ENCODE data around the gene PROCR.

DNA sequence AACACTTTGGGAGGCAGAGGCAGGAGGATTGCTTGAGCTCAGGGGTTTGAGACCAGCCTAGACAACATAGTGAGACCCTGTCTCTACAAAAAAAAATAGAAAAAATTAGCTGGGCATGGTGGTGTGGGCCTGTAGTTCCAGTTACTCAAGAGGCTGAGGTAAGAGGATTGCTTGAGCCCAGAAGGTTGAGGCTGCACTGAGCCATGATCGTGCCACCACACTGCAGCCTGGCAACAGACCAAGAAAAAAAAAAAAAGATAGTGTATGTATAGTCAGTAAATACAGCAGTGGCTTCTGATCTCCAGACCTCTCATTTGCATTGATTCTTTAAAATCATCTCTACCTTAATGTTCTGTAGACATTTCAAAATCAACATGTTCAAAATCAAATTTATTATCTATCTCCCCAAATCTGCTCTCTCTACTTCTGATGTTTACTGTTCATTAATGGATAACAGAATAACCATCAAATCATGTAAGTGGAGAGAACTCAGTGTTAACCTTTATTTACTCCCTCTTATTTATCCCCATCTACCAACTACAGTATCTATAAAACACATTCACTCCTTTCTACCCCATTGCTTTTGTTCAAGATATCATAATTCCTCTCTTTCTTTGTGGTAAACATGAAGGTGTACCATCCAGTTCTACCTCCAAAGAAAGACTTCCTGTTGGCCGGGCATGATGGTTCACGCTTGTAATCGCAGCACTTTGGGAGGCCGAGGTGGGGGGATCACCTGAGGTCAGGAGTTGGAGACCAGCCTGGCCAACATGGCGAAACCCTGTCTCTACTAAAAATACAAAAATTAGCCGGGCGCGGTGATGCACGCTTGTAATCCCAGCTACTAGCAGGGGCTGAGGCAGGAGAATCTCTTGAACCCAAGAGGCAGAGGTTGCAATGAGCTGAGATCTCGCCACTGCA is 7.7 kb downstream of the PROCR start:
- TF ChIP-seq EZH2phosphoT487 (IDR thresholded peaks at IDR 0.05; ENCODE audit: borderline replicate concordance): no peak
- TF ChIP-seq POLR2AphosphoS5 (IDR thresholded peaks at IDR 0.05; ENCODE audit: low read depth, low read length): no peak
- no peak for TF ChIP-seq FOSL1 (IDR thresholded peaks at IDR 0.05; ENCODE audit: low read depth)
- TF ChIP-seq, protein P1, sequence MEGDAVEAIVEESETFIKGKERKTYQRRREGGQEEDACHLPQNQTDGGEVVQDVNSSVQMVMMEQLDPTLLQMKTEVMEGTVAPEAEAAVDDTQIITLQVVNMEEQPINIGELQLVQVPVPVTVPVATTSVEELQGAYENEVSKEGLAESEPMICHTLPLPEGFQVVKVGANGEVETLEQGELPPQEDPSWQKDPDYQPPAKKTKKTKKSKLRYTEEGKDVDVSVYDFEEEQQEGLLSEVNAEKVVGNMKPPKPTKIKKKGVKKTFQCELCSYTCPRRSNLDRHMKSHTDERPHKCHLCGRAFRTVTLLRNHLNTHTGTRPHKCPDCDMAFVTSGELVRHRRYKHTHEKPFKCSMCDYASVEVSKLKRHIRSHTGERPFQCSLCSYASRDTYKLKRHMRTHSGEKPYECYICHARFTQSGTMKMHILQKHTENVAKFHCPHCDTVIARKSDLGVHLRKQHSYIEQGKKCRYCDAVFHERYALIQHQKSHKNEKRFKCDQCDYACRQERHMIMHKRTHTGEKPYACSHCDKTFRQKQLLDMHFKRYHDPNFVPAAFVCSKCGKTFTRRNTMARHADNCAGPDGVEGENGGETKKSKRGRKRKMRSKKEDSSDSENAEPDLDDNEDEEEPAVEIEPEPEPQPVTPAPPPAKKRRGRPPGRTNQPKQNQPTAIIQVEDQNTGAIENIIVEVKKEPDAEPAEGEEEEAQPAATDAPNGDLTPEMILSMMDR (IDR thresholded peaks at IDR 0.05 in 2 of 3, conservative IDR thresholded peaks at IDR 0.05 in 1 of 3; ENCODE audit: borderline replicate concordance in 1 of 3, insufficient read depth in 1 of 3, low read depth in 2 of 3, low read length in 2 of 3): no peak
- TF ChIP-seq EZH2 (IDR thresholded peaks at IDR 0.05): no peak
- TF ChIP-seq, protein P2, sequence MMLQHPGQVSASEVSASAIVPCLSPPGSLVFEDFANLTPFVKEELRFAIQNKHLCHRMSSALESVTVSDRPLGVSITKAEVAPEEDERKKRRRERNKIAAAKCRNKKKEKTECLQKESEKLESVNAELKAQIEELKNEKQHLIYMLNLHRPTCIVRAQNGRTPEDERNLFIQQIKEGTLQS (IDR thresholded peaks at IDR 0.05): no peak
- TF ChIP-seq, protein P3, sequence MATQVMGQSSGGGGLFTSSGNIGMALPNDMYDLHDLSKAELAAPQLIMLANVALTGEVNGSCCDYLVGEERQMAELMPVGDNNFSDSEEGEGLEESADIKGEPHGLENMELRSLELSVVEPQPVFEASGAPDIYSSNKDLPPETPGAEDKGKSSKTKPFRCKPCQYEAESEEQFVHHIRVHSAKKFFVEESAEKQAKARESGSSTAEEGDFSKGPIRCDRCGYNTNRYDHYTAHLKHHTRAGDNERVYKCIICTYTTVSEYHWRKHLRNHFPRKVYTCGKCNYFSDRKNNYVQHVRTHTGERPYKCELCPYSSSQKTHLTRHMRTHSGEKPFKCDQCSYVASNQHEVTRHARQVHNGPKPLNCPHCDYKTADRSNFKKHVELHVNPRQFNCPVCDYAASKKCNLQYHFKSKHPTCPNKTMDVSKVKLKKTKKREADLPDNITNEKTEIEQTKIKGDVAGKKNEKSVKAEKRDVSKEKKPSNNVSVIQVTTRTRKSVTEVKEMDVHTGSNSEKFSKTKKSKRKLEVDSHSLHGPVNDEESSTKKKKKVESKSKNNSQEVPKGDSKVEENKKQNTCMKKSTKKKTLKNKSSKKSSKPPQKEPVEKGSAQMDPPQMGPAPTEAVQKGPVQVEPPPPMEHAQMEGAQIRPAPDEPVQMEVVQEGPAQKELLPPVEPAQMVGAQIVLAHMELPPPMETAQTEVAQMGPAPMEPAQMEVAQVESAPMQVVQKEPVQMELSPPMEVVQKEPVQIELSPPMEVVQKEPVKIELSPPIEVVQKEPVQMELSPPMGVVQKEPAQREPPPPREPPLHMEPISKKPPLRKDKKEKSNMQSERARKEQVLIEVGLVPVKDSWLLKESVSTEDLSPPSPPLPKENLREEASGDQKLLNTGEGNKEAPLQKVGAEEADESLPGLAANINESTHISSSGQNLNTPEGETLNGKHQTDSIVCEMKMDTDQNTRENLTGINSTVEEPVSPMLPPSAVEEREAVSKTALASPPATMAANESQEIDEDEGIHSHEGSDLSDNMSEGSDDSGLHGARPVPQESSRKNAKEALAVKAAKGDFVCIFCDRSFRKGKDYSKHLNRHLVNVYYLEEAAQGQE (IDR thresholded peaks at IDR 0.05; ENCODE audit: low read depth): no peak
- no peak for TF ChIP-seq RAD21 (IDR thresholded peaks at IDR 0.05; ENCODE audit: low read depth)
